Ramos (cell line): ENCODE measurements around the gene NUAK2.

Experiments used
- in situ Hi-C: fragments of 300-500 bp; cut with MboI; formaldehyde crosslinking; loops from one replicate; pipeline ENCODE4 v1.14.3; 2022; ENCODE audit warnings: low sequenced_read_pairs; ENCODE audit not compliant: unreplicated experiment

Gene NUAK2

GRCh38 chr1:205263580-205264190 is 57.9 kb downstream of the NUAK2 start:
- in situ Hi-C loops: no loop called here

GRCh38 chr1:205262731-205263171 is 58.8 kb downstream of the NUAK2 start:
- in situ Hi-C loops: no loop called here

- in situ Hi-C loops: no loop called here
These were observed 59.4 kb downstream of the NUAK2 start for GRCh38 chr1:205261946-205262691.

- in situ Hi-C loops: no loop called here
These were observed 60.4 kb downstream of the NUAK2 start for GRCh38 chr1:205260948-205261732.

- in situ Hi-C loops: loop anchor here (5.0 kb wide), 1 partner anchor 283 kb away; no protein-coding TSS in a partner anchor
These were observed 61.5 kb downstream of the NUAK2 start for GRCh38 chr1:205259998-205260397.

- in situ Hi-C loops: loop anchor here (5.0 kb wide), 1 partner anchor 282 kb away; no protein-coding TSS in a partner anchor
These were observed 62.2 kb downstream of the NUAK2 start for GRCh38 chr1:205259324-205259832.

GRCh38 chr1:205258719-205259118 is 62.8 kb downstream of the NUAK2 start:
- in situ Hi-C loops: loop anchor here (5.0 kb wide), 1 partner anchor 281 kb away; no protein-coding TSS in a partner anchor

GRCh38 chr1:205258261-205258691 is 63.3 kb downstream of the NUAK2 start:
- in situ Hi-C loops: loop anchor here (5.0 kb wide), 1 partner anchor 281 kb away; no protein-coding TSS in a partner anchor

GRCh38 chr1:205257735-205258134 is 63.8 kb downstream of the NUAK2 start:
- in situ Hi-C loops: loop anchor here (5.0 kb wide), 1 partner anchor 280 kb away; no protein-coding TSS in a partner anchor

- in situ Hi-C loops: loop anchor here (5.0 kb wide), 1 partner anchor 280 kb away; no protein-coding TSS in a partner anchor
These were observed 64.5 kb downstream of the NUAK2 start for GRCh38 chr1:205256951-205257625.

GRCh38 chr1:205255941-205256780 is 65.4 kb downstream of the NUAK2 start:
- in situ Hi-C loops: loop anchor here (5.0 kb wide), 1 partner anchor 279 kb away; no protein-coding TSS in a partner anchor
